Endothelial cell of umbilical vein (primary cell): ENCODE measurements around the gene NARS2.

Source experiments
- EZH2 ChIP-seq: IDR thresholded peaks from 2 replicates; pipeline ENCODE4 v1.6.1; 2012; ENCODE audit warnings: borderline replicate concordance, low read depth, mild to moderate bottlenecking, moderate library complexity, low read length, inconsistent platforms; ENCODE audit not compliant: severe bottlenecking
- FOS ChIP-seq: IDR thresholded peaks from 2 replicates; pipeline ENCODE4 v1.6.1; 2011; ENCODE audit warnings: mild to moderate bottlenecking, low read length, moderate library complexity, borderline replicate concordance; ENCODE audit not compliant: insufficient read depth
- GATA2 ChIP-seq: IDR thresholded peaks from 2 replicates; pipeline ENCODE4 v1.7.0; 2011; ENCODE audit warnings: low read depth, mild to moderate bottlenecking, moderate library complexity, mixed read lengths, low read length; ENCODE audit not compliant: insufficient read length, insufficient read depth
- JUN ChIP-seq: IDR thresholded peaks from 2 replicates; pipeline ENCODE4 v1.6.1; 2011; ENCODE audit warnings: borderline replicate concordance, low read depth; ENCODE audit not compliant: insufficient read length, insufficient read depth
- MAX ChIP-seq: IDR thresholded peaks from 2 replicates; pipeline ENCODE4 v1.6.1; 2011; ENCODE audit not compliant: insufficient read depth, insufficient read length
- MYC ChIP-seq: IDR thresholded peaks from one replicate; pipeline ENCODE4 v1.6.1; 2011; ENCODE audit warnings: mild to moderate bottlenecking, low read depth, low read length
- POLR2A ChIP-seq: IDR thresholded peaks from 2 replicates; pipeline ENCODE4 v1.6.1; 2012; ENCODE audit warnings: low read depth, mild to moderate bottlenecking, control low read depth, low read length
- POLR2AphosphoS5 ChIP-seq: IDR thresholded peaks from 2 replicates; pipeline ENCODE4 v1.6.1; 2012; ENCODE audit warnings: low read depth, mild to moderate bottlenecking, control low read depth, low read length, moderate library complexity; ENCODE audit not compliant: insufficient read depth
- TF ChIP-seq, protein P1 (sequence below), 2 donors: IDR thresholded peaks; 1 replicate in 1 of 2; 2 replicates in 1 of 2; pipeline ENCODE4 v1.5.1; 2011; ENCODE audit warnings: low read length in 2 of 2, mild to moderate bottlenecking in 2 of 2, moderate library complexity in 2 of 2, control low read depth in 1 of 2, inconsistent platforms in 1 of 2, low read depth in 1 of 2; ENCODE audit not compliant: insufficient read depth in 1 of 2; ENCODE audit errors: extremely low read depth in 1 of 2

DNA sequence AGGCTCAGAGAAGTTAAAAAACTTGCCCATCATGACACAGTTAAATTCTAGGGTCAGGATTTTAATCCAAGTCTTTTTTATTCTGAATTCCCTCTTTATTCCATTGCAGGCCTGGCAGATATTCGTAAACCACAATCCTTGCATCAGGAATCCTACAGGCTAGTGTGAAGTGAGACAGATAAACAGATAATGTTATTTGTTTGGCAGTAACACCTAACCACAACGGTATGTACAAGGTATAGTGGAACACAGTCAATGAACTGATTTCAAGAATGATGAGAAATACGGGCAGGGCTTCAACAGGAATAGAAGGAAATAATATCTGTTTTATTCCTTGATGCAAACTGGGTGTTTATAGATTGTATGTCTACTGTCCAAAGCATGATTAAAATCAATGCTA lies 32.0 kb upstream of the NARS2 start:
- no peak for TF ChIP-seq POLR2A
- TF ChIP-seq, protein P1, sequence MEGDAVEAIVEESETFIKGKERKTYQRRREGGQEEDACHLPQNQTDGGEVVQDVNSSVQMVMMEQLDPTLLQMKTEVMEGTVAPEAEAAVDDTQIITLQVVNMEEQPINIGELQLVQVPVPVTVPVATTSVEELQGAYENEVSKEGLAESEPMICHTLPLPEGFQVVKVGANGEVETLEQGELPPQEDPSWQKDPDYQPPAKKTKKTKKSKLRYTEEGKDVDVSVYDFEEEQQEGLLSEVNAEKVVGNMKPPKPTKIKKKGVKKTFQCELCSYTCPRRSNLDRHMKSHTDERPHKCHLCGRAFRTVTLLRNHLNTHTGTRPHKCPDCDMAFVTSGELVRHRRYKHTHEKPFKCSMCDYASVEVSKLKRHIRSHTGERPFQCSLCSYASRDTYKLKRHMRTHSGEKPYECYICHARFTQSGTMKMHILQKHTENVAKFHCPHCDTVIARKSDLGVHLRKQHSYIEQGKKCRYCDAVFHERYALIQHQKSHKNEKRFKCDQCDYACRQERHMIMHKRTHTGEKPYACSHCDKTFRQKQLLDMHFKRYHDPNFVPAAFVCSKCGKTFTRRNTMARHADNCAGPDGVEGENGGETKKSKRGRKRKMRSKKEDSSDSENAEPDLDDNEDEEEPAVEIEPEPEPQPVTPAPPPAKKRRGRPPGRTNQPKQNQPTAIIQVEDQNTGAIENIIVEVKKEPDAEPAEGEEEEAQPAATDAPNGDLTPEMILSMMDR (IDR thresholded peaks at IDR 0.05; ENCODE audit: extremely low read depth in 1 of 2, insufficient read depth in 1 of 2, low read depth in 1 of 2, low read length in 2 of 2), result no peak
- TF ChIP-seq EZH2, result no peak
- no peak for TF ChIP-seq MAX
- TF ChIP-seq POLR2AphosphoS5, result no peak
- no peak for TF ChIP-seq JUN
- no peak for TF ChIP-seq MYC
- no peak for TF ChIP-seq GATA2
- TF ChIP-seq FOS, result no peak
